ENCODE data around the gene COQ8B. TPM values are rescaled to one million over a fixed set of nuclear protein-coding genes. Genes with fewer than 3 reads are reported as not detected.
"Not testable (repeated sequence)": the region's sequence is repeated elsewhere in the genome, so short reads cannot be mapped to it uniquely, and the experiment has no call there.

Gene COQ8B
- total RNA-seq, 1 experiment from 2014 or later, result 57.7 TPM

- CTCF ChIA-PET, result interaction anchor here (0.6 kb wide), 1 partner anchor 20 kb away, joined by 3 read pairs; no protein-coding TSS in a partner anchor
- Histone ChIP-seq H3K4me3 (no peak overlapping the region), H3K36me3 (ENCODE audit: low read depth) (peaks cover 12% of the 10 kb centered on the region; the same call in 1 of the 2 replicates), H2AFZ (no peak overlapping the region), H3F3A (ENCODE audit: insufficient read depth, low read depth) (peaks cover 20% of the 10 kb centered on the region), H3K9me3 (ENCODE audit: insufficient read depth, low read depth) (no peaks in the 10 kb centered on the region), H3K27ac (peak overlapping the region; percentile 65), H3K4me2 (peak overlapping the region; percentile 45; the same call in 1 of the 2 replicates), H3K27me3 (ENCODE audit: insufficient read depth, low read depth) (no peaks in the 10 kb centered on the region), H4K20me1 (ENCODE audit: insufficient read depth) (no peaks in the 10 kb centered on the region), H3K9me2 (ENCODE audit: insufficient read depth) (no peaks in the 10 kb centered on the region), H3K79me2 (ENCODE audit: low read depth) (no peaks in the 10 kb centered on the region), H3K4me1 (replicated peaks; ENCODE audit: insufficient read depth) (peaks cover 15% of the 10 kb centered on the region)
- no TSS peak for BruUV-seq (replicated peaks)
- POLR2A ChIA-PET (ENCODE audit: unreplicated experiment), result interaction anchor here (0.5 to 1.4 kb wide), 6 partner anchors 15 to 62 kb away, joined by 3 to 10 read pairs (median 6); partner anchors contain the start of genes ACTMAP, COQ8B, ITPKC and NUMBL
- TF ChIP-seq EZH2 (IDR thresholded peaks at IDR 0.05; ENCODE audit: low read depth), result no peak
- TF ChIP-seq, protein P1, sequence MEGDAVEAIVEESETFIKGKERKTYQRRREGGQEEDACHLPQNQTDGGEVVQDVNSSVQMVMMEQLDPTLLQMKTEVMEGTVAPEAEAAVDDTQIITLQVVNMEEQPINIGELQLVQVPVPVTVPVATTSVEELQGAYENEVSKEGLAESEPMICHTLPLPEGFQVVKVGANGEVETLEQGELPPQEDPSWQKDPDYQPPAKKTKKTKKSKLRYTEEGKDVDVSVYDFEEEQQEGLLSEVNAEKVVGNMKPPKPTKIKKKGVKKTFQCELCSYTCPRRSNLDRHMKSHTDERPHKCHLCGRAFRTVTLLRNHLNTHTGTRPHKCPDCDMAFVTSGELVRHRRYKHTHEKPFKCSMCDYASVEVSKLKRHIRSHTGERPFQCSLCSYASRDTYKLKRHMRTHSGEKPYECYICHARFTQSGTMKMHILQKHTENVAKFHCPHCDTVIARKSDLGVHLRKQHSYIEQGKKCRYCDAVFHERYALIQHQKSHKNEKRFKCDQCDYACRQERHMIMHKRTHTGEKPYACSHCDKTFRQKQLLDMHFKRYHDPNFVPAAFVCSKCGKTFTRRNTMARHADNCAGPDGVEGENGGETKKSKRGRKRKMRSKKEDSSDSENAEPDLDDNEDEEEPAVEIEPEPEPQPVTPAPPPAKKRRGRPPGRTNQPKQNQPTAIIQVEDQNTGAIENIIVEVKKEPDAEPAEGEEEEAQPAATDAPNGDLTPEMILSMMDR (conservative IDR thresholded peaks at IDR 0.05), result no peak
- peak in 1 of 2 experiments; percentile 37 for DNase-seq
- intact Hi-C loops (cut with micrococcal nuclease; ENCODE audit: unreplicated experiment), result no loop called here
These were observed 18.5 kb upstream of the COQ8B start for GRCh38 chr19:40735013-40735771.

- BruUV-seq (replicated peaks), result no TSS peak
- ChIA-PET POLR2A (ENCODE audit: unreplicated experiment) (interaction anchor here (0.7 kb wide), 1 partner anchor 18 kb away, joined by 3 read pairs; the partner anchor contains the start of gene SNRPA), CTCF (interaction anchor here (0.6 kb wide), 1 partner anchor 67 kb away, joined by 6 read pairs; no protein-coding TSS in a partner anchor)
- TF ChIP-seq, protein P1 (conservative IDR thresholded peaks at IDR 0.05), result no peak
- TF ChIP-seq EZH2 (IDR thresholded peaks at IDR 0.05; ENCODE audit: low read depth), result no peak
- Histone ChIP-seq H3K9me3 (ENCODE audit: insufficient read depth, low read depth) (no peaks in the 10 kb centered on the region), H3K4me1 (replicated peaks; ENCODE audit: insufficient read depth) (peaks cover 15% of the 10 kb centered on the region), H3K9me2 (ENCODE audit: insufficient read depth) (no peaks in the 10 kb centered on the region), H3K4me3 (no peak overlapping the region), H3K27ac (no peak overlapping the region), H3K79me2 (ENCODE audit: low read depth) (no peaks in the 10 kb centered on the region), H2AFZ (no peak overlapping the region), H3F3A (ENCODE audit: insufficient read depth, low read depth) (peaks cover 9% of the 10 kb centered on the region), H4K20me1 (ENCODE audit: insufficient read depth) (no peaks in the 10 kb centered on the region), H3K4me2 (no peak overlapping the region), H3K36me3 (ENCODE audit: low read depth) (peaks cover 18% of the 10 kb centered on the region), H3K27me3 (ENCODE audit: insufficient read depth, low read depth) (no peaks in the 10 kb centered on the region)
- DNase-seq, result no peak
- intact Hi-C loops (cut with micrococcal nuclease; ENCODE audit: unreplicated experiment), result no loop called here
These were observed 16.5 kb upstream of the COQ8B start for GRCh38 chr19:40733149-40733548.

DNA sequence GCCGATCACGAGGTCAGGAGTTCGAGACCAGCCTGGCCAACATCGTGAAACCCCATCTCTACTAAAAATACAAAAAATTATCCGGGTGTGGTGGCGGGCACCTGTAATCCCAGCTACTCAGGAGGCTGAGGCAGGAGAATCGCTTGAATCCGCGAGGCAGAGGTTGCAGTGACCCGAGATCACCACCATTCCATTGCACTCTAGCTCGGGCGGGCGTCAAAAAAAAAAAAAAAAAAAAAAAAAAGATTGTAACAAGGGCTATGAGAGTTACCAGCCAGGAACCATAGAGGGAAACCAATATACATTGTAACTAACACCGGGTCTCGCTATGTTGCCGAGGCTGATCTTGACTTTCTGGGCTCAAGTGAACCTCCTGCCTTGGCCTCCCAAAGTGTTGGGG, 15.6 kb upstream of the COQ8B start:
- POLR2A ChIA-PET (ENCODE audit: unreplicated experiment), result not testable (repeated sequence)

DNA sequence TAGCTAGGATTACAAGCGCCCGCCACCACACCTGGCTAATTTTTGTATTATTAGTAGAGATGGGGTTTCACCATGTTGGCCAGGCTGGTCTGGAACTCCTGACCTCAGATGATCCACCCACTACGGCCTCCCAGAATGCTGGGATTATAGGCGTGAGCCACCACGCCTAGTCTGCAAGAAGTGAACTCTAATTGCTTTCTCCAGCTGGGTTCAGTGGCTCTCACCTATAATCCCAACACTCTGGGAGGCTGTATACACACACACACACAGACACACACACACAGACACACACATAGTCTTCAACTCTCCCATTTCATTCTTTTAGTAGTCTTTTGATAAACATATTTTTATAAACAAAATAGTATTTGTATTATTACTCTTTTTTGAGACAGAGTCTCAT, 13.4 kb upstream of the COQ8B start:
- CTCF ChIA-PET; BruUV-seq (replicated peaks); POLR2A ChIA-PET (ENCODE audit: unreplicated experiment): not testable (repeated sequence)

More for the DNA sequence above, 15.6 kb upstream of the COQ8B start:
- DNase-seq; H3K27ac ChIP-seq; H4K20me1 ChIP-seq (ENCODE audit: insufficient read depth); H3K79me2 ChIP-seq (ENCODE audit: low read depth); H3K4me2 ChIP-seq; H3K27me3 ChIP-seq (ENCODE audit: insufficient read depth, low read depth); H3K4me3 ChIP-seq; H2AFZ ChIP-seq; H3K9me3 ChIP-seq (ENCODE audit: insufficient read depth, low read depth); CTCF ChIA-PET; BruUV-seq (replicated peaks); intact Hi-C loops (cut with micrococcal nuclease; ENCODE audit: unreplicated experiment); H3F3A ChIP-seq (ENCODE audit: insufficient read depth, low read depth); H3K9me2 ChIP-seq (ENCODE audit: insufficient read depth): not testable (repeated sequence)
- peaks cover 18% of the 10 kb centered on the region for H3K36me3 ChIP-seq (ENCODE audit: low read depth)
- H3K4me1 ChIP-seq (replicated peaks; ENCODE audit: insufficient read depth), result peaks cover 15% of the 10 kb centered on the region

More for the DNA sequence above, 13.4 kb upstream of the COQ8B start:
- H3K36me3 ChIP-seq (ENCODE audit: low read depth), result peaks cover 24% of the 10 kb centered on the region; the same call in 1 of the 2 replicates
- H3K4me2 ChIP-seq; H3K27me3 ChIP-seq (ENCODE audit: insufficient read depth, low read depth); H3K9me2 ChIP-seq (ENCODE audit: insufficient read depth); H3K4me3 ChIP-seq; H3K79me2 ChIP-seq (ENCODE audit: low read depth); DNase-seq; H2AFZ ChIP-seq; H3K27ac ChIP-seq; H3K4me1 ChIP-seq (replicated peaks; ENCODE audit: insufficient read depth); H4K20me1 ChIP-seq (ENCODE audit: insufficient read depth); H3F3A ChIP-seq (ENCODE audit: insufficient read depth, low read depth); intact Hi-C loops (cut with micrococcal nuclease; ENCODE audit: unreplicated experiment); H3K9me3 ChIP-seq (ENCODE audit: insufficient read depth, low read depth): not testable (repeated sequence)
